Middle frontal gyrus (tissue), 1 donor: Measurements from ENCODE around the gene CDH13.

ENCODE experiments used
- DNase-seq: peaks from one replicate; pipeline ENCODE4 v3.0.0-alpha.2; 2015; ENCODE audit warnings: low spot score; ENCODE audit errors: extremely low spot score

CDH13 gene

GRCh38 chr16:83588070-83588469 lies 961.3 kb downstream of the CDH13 start:
- DNase-seq = no peak

GRCh38 chr16:83589576-83589975 lies 962.8 kb downstream of the CDH13 start:
- no peak for DNase-seq

- DNase-seq = no peak
Measured at GRCh38 chr16:83592778-83593177, 966.0 kb downstream of the CDH13 start.

DNA sequence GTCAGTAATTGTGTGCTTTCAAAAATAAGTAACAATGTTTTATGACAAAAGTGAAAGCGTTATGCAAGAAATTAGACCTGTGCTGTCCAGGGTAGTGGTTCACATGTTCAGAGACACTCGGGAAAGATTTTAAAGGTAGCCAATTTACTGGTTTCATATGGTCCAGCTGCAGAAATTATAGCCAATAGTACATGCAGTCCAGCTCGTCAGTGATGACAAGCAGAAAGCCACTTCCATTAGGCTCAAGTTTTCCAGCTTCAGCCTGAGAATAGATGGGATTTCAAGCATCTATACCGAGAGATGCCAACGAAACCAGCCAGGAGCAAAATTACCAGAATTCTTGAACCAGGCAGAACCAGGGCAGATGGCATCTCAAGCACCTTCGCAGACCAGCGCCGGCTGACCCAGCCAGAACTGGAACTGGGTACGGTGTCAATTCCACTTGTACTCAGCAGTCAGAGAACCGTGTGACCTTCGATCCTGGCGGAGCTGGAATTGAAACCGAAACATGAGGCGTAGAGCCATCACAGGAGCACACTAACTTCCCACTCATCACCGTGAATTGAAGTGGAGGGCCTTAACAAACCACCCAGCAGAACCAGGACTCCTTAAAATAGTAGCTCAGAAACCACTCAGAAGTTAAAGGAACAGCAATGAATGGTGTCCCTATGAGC lies 973.2 kb downstream of the CDH13 start:
- no peak for DNase-seq

DNA sequence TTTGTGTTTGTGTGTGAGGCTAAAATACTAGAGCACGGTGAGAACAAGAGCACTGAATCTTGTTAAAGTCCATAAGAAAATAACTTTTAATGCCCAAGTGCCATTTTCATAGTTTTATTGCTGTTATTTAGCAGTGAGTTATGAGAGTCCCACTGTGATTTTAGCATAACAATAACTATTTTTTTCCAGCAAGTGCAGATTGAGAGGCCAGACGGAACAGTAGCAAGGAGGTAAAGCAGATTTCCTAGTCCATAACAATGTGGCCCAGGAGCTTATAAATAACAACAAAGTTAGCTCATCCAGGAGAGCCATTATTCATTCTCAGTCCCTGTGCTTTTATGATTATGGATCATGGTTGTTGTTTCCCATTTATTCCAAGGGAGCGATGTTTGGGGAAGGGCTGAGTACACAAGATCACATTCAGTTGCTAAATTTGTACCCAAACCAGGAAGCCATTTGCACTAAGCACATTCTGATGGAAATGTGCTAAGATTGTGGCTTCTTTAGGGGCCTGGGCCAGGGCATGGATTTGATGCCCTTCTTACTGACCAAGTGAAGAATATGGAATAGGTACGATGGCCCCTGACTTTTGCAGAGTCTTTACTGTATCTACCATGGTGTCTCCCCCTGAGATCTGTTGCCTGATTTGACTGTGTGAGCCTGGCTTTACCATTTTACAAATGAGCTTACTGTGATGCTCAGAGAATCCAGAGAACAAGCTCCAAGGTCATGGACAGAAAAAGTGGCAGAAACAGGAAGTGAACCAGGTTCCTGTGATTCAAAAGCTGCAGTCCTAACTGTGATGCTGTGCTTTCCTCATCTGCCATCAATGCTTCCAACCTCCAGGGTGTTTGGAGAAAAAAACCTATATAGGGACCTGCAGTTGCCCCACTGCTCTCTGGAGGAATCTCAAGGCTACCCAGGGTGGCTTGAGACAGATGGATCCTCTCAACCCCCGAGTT lies 976.3 kb downstream of the CDH13 start:
- DNase-seq = no peak

- DNase-seq = no peak
Measured at GRCh38 chr16:83603723-83604570, 977.2 kb downstream of the CDH13 start.

GRCh38 chr16:83606486-83607030 lies 979.8 kb downstream of the CDH13 start:
- DNase-seq = no peak

DNA sequence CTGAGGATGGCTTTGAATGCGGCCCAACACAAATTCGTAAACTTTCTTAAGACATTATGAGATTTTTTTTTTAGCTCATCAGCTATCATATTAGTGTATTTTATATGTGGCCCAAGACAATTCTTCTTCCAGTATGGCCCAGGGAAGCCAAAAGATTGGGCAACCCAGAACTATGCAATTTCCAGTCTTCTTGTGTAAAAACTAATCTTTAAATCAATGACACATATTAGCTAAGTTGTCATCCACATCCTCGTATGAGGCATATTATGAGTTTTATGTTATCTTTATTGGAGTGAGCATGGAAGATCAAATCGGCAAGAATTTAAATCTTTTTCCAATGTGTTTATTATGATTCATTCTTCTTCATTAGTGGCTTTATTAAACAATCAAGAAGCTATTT lies 982.4 kb downstream of the CDH13 start:
- DNase-seq = no peak

- no peak for DNase-seq
Measured at GRCh38 chr16:83615141-83615952, 988.6 kb downstream of the CDH13 start.

GRCh38 chr16:83615953-83616350 lies 989.2 kb downstream of the CDH13 start:
- no peak for DNase-seq

- DNase-seq = no peak
Measured at GRCh38 chr16:83619381-83620150, 992.8 kb downstream of the CDH13 start.

DNA sequence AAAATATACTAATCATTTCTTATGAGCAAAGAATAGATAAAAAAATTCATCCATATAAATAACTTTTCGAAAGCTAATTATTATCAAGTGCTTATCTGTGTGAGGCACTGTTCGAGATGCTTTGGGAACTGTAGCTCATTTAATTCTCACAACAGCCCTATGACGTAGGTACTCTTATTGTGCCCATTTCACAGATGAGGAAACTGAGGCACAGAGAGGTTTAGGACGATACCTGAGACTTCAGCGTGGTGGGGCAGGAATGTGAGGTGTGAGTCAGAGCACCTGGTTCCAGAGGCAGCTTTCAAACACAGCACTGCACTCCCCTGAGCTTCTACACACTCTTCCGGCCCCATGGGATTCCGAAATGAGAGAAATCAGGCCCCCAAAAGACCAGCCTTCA lies 995.2 kb downstream of the CDH13 start:
- DNase-seq = no peak

DNA sequence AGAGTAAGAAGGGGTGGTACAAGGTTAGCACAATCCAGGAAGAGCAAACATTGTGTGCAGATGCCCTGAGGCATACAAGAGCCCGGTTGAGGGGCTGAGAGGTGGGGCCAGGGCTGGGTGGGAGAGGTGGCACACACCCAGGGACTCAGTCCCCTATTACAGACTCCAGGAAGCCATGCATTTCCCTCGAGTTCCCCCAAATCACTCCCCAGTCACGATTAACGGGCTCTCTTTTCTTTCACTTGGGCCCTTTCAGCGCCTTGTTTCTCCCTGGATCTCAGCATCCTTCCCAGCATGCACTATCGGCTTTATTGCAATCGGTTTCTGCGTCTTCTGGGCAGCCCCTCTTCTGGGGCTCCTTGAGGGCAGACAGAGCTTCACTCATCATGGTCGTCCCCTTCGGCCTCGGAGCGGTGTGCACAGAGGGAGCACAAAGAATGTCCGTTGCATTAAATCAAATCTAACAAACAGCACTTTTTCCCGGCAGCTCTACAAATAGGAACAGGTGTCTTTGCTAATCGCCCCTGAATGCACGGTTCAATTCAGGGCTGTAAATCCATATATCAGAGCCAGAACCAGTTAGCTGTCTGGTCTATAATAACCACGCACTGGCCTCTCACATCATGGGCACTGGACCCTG lies 996.4 kb downstream of the CDH13 start:
- DNase-seq = no peak

- no peak for DNase-seq
Measured at GRCh38 chr16:83623892-83624291, 997.1 kb downstream of the CDH13 start.

- no peak for DNase-seq
Measured at GRCh38 chr16:83624429-83625120, 997.8 kb downstream of the CDH13 start.

DNA sequence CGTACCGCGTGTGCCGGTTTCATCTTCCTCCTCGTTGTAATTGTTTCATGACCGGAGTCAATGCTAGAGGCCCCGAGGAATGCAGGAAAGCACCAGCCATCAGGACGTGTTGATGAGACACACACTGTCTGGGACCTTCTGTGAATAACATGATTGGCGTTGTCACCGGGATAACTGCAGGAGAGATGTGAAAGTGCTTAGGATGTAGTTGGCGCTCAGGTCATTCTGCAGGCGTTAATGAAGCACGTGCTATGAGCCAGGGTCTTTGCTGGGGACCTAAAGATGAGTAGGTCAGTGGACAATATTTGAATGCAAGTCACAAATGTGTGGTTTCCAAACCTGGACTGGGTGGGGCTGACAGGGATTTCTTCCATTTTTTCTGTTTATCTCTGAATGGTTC lies 999.4 kb downstream of the CDH13 start:
- DNase-seq = no peak

DNA sequence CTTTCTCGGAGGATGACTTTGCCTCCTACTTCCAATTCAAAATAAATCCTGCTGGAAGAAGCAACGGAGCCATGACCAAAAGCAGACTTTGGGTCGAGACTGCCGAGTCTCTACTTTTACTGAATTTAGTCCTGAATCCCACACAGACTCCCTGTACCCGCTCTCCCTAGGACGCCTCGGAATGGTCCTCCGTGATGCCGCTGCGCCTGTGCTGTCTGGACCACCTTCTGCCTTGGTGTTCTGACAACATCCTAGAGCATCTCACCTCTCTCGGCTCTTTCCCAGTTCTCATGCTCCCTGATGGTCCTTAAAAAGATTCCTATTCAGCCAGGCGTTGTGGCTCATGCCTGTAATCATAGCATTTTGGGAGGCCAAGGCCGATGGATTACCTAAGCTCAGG lies 999.9 kb downstream of the CDH13 start:
- DNase-seq = no peak

DNA sequence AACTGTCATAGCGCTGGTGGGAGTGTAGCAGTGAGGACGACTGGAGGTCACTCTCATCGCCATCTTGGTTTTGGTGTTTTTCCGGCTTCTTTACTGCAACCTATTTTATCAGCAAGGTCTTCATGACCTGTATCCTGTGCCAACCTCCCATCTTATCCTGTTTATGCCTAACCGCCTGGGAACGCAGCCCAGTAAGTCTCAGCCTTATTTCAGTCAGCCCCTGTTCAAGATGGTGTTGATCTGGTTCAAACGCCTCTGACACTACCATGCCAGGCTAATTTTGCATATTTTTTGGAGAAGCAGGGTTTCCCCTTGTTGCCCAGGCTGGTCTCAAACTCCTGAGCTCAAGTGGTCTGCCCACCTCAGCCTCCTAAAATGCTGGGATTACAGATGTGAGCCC lies 1001.2 kb downstream of the CDH13 start:
- DNase-seq = no peak

DNA sequence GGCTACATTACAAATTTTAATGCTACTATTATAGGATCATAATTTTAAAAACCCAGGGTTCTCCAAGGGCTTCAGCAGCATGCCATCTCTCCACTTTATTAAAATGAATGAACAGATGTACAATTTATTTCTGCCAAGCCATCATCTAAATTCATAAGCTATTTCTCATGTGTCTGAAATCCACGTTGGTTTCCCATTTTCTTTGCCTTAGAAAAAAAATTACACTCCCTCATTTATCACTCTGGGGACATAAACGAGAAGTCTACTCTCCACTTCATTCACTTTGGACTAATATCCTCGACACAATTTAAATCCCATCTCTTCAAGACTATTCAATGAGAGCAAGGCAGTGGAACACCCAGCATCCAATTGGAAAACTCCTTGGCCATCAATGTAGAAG lies 1002.7 kb downstream of the CDH13 start:
- no peak for DNase-seq
